SU-DHL-6 (cell line): ENCODE data around the gene CYP4A22.

Experiments used
- H2AFZ ChIP-seq: fragments of 200-600 bp; sonication (generic); 2 replicates; pipeline ENCODE4 v1.6.1; 2014; ENCODE audit warnings: low read depth, mild to moderate bottlenecking, moderate library complexity, mixed read lengths, antibody characterized with exemption, low read length; ENCODE audit not compliant: severe bottlenecking
- H3F3A ChIP-seq: fragments of 200-600 bp; shearing (Covaris generic); 2 replicates; pipeline ENCODE4 v1.6.0; 2016; ENCODE audit warnings: antibody characterized with exemption, mild to moderate bottlenecking; ENCODE audit not compliant: insufficient read depth
- H3K27ac ChIP-seq: fragments of 200-600 bp; sonication (generic); 2 replicates; pipeline ENCODE4 v1.5.1; 2016; ENCODE audit warnings: low read depth, mild to moderate bottlenecking, low read length, moderate library complexity, mixed read lengths
- H3K27me3 ChIP-seq: fragments of 200-600 bp; sonication (generic), shearing (Covaris generic); 2 replicates; pipeline ENCODE4 v1.6.0; 2014; ENCODE audit warnings: mild to moderate bottlenecking, low read length
- H3K36me3 ChIP-seq: fragments of 200-600 bp; sonication (generic); 2 replicates; pipeline ENCODE4 v1.6.1; 2014; ENCODE audit warnings: mild to moderate bottlenecking, low read length, mixed read lengths
- H3K4me2 ChIP-seq: fragments of 300-600, 200-600 bp; shearing (Covaris generic), sonication (generic); 2 replicates; pipeline ENCODE4 v1.6.0; 2014; ENCODE audit warnings: low read length, low read depth, mild to moderate bottlenecking; ENCODE audit not compliant: poor library complexity, severe bottlenecking
- H3K4me3 ChIP-seq: fragments of 200-600 bp; sonication (generic); 2 replicates; pipeline ENCODE4 v1.5.1; 2014; ENCODE audit warnings: antibody characterized with exemption, low read length, mild to moderate bottlenecking, mixed read lengths; ENCODE audit not compliant: insufficient read depth, poor library complexity, severe bottlenecking
- H3K79me2 ChIP-seq: fragments of 200-600 bp; sonication (generic); 2 replicates; pipeline ENCODE4 v1.6.1; 2014; ENCODE audit warnings: mild to moderate bottlenecking, low read length, moderate library complexity; ENCODE audit not compliant: insufficient read depth
- H3K9ac ChIP-seq: fragments of 200-600 bp; sonication (generic); 2 replicates; pipeline ENCODE4 v1.7.0; 2014; ENCODE audit warnings: mild to moderate bottlenecking, low read length
- H3K9me2 ChIP-seq: fragments of 200-600 bp; sonication (generic); replicated peaks from 2 replicates; pipeline ENCODE4 v1.6.1; 2014; ENCODE audit warnings: low read length; ENCODE audit not compliant: insufficient read depth
- H3K9me3 ChIP-seq: fragments of 200-600 bp; sonication (generic); 2 replicates; pipeline ENCODE4 v1.6.1; 2014; ENCODE audit warnings: low read length, mixed read lengths; ENCODE audit not compliant: insufficient read depth
- H4K20me1 ChIP-seq: fragments of 200-600 bp; sonication (generic); 2 replicates; pipeline ENCODE4 v1.6.1; 2014; ENCODE audit warnings: low read depth, mild to moderate bottlenecking, antibody characterized with exemption, low read length, moderate library complexity, mixed read lengths
- CTCF ChIP-seq: fragments of 200-600 bp; sonication (generic); IDR thresholded peaks from one replicate; pipeline ENCODE4 v1.5.1; 2017; ENCODE audit warnings: antibody characterized with exemption, mild to moderate bottlenecking, low read length, moderate library complexity; ENCODE audit not compliant: insufficient read depth, poor library complexity, severe bottlenecking
- EZH2phosphoT487 ChIP-seq: fragments of 200-600 bp; sonication (generic), shearing (Covaris generic); conservative IDR thresholded peaks from 2 replicates; pipeline ENCODE4 v1.6.1; 2018; ENCODE audit warnings: mild to moderate bottlenecking, antibody characterized with exemption, low read length, moderate library complexity, mixed read lengths

Gene CYP4A22

GRCh38 chr1:47178020-47178419, 40.8 kb downstream of the CYP4A22 start:
- H3K9me2 ChIP-seq, result no peaks in the 10 kb centered on the region
- H2AFZ ChIP-seq, result no peak overlapping the region
- no peaks in the 10 kb centered on the region for H3K36me3 ChIP-seq
- no peaks in the 10 kb centered on the region for H3K27me3 ChIP-seq
- no peak overlapping the region for H3K27ac ChIP-seq
- no peaks in the 10 kb centered on the region for H3F3A ChIP-seq
- H3K4me3 ChIP-seq, result no peak overlapping the region
- no peak for TF ChIP-seq CTCF
- no peak for TF ChIP-seq EZH2phosphoT487
- no peaks in the 10 kb centered on the region for H3K9me3 ChIP-seq
- no peaks in the 10 kb centered on the region for H4K20me1 ChIP-seq
- no peak overlapping the region for H3K4me2 ChIP-seq
- no peaks in the 10 kb centered on the region for H3K79me2 ChIP-seq
- no peak overlapping the region for H3K9ac ChIP-seq

GRCh38 chr1:47178654-47179016, 41.4 kb downstream of the CYP4A22 start:
- no peak overlapping the region for H2AFZ ChIP-seq
- no peak for TF ChIP-seq CTCF
- no peak for TF ChIP-seq EZH2phosphoT487
- no peaks in the 10 kb centered on the region for H3K27me3 ChIP-seq
- no peaks in the 10 kb centered on the region for H4K20me1 ChIP-seq
- no peaks in the 10 kb centered on the region for H3K36me3 ChIP-seq
- no peaks in the 10 kb centered on the region for H3K9me2 ChIP-seq
- H3K4me3 ChIP-seq, result no peak overlapping the region
- H3K9ac ChIP-seq, result no peak overlapping the region
- no peaks in the 10 kb centered on the region for H3K79me2 ChIP-seq
- H3K4me2 ChIP-seq, result no peak overlapping the region
- no peaks in the 10 kb centered on the region for H3K9me3 ChIP-seq
- H3F3A ChIP-seq, result no peaks in the 10 kb centered on the region
- no peak overlapping the region for H3K27ac ChIP-seq

DNA sequence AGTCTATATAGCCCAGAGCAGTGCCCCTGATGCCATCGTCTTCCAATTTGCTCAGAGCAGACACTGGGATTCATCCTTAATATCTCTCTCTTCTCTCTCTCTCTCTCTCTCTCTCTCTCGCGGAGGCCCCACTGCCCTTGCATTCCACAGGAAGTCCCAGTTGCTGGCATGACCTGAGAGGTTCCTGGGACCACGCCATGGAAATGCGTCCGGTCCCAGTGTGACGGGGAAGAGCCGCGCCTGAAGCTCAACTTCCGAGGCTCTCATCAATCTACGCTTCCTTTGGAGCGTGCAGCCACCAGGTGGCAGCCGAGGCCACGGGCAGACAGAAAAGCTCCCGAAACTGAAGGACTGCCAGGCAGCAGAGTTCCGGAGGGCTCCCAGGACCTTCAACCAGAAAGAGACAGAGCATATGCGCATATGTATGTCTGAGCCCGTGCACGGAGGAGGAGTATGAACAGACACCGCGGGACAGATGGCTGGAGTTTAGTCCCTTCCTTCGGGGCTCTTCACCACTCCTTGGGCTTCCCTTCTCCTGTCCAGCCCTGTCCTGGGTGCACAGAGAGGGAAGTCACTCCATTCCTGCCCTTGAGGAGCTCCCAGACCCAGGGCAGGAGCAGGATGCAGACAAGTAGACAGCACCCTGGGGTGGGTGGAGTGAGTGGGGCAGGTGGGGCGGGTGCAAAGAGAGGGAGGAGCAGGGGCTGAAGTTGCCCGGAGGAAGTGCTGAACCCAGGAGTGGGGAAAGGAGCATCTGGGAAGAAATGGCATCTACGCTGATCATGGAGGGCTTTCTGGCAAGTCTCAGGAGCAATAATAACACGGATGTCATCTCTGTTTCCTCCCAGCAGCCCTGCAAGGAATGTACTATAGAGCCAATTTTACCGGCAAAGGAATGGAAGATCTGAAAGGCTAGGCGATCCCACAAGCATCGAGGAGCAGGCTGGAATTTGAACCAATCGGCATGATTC, 42.1 kb downstream of the CYP4A22 start:
- Histone ChIP-seq H3K9me3 (no peaks in the 10 kb centered on the region), H3K4me3 (no peak overlapping the region), H3K27ac (no peak overlapping the region), H3K79me2 (no peaks in the 10 kb centered on the region), H4K20me1 (no peaks in the 10 kb centered on the region), H3K9ac (no peak overlapping the region; the same call in 1 of the 2 replicates), H3K4me2 (peak overlapping the region; percentile 41), H2AFZ (peak overlapping the region; percentile 62), H3K9me2 (no peaks in the 10 kb centered on the region), H3K27me3 (no peaks in the 10 kb centered on the region), H3F3A (no peaks in the 10 kb centered on the region), H3K36me3 (no peaks in the 10 kb centered on the region)
- TF ChIP-seq EZH2phosphoT487, result no peak
- peak; percentile 90 for TF ChIP-seq CTCF
